ENCODE measurements around the gene PEPD.

DNA sequence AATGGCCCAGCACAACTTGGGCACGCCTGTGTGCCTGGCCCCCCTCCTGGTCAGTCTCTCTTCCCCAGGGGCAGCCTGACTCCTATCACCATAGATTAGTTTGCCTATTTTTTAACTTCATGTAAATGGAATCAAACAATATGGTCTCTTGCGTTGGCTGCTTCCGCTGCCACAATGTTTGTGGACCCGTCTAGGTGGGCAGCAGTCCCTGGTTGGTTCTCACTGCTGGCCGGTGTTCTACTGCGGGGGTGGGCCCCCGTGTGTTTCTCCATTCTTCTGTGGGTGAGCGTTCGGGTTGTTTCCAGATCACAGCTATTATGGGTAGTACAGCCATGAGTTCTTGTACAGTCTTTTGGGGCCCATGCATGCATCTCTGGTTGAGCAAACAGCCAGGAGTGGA lies 100.8 kb downstream of the PEPD start:
- TF ChIP-seq, protein P1, sequence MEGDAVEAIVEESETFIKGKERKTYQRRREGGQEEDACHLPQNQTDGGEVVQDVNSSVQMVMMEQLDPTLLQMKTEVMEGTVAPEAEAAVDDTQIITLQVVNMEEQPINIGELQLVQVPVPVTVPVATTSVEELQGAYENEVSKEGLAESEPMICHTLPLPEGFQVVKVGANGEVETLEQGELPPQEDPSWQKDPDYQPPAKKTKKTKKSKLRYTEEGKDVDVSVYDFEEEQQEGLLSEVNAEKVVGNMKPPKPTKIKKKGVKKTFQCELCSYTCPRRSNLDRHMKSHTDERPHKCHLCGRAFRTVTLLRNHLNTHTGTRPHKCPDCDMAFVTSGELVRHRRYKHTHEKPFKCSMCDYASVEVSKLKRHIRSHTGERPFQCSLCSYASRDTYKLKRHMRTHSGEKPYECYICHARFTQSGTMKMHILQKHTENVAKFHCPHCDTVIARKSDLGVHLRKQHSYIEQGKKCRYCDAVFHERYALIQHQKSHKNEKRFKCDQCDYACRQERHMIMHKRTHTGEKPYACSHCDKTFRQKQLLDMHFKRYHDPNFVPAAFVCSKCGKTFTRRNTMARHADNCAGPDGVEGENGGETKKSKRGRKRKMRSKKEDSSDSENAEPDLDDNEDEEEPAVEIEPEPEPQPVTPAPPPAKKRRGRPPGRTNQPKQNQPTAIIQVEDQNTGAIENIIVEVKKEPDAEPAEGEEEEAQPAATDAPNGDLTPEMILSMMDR (IDR thresholded peaks at IDR 0.05 in 4 of 5, conservative IDR thresholded peaks at IDR 0.05 in 1 of 5) = no peak
- no peak for TF ChIP-seq POLR2A (IDR thresholded peaks at IDR 0.05)
